Measurements from ENCODE around the gene EGFL7. TPM values are rescaled to one million over a fixed set of nuclear protein-coding genes. Genes with fewer than 3 reads are reported as not detected.

EGFL7 gene
- total and polyA plus RNA-seq, 2 of the 13 experiments (the other 11 are each of a cell fraction or from before 2014, with no cell fraction given), result 0.20 to 5.1 TPM

DNA sequence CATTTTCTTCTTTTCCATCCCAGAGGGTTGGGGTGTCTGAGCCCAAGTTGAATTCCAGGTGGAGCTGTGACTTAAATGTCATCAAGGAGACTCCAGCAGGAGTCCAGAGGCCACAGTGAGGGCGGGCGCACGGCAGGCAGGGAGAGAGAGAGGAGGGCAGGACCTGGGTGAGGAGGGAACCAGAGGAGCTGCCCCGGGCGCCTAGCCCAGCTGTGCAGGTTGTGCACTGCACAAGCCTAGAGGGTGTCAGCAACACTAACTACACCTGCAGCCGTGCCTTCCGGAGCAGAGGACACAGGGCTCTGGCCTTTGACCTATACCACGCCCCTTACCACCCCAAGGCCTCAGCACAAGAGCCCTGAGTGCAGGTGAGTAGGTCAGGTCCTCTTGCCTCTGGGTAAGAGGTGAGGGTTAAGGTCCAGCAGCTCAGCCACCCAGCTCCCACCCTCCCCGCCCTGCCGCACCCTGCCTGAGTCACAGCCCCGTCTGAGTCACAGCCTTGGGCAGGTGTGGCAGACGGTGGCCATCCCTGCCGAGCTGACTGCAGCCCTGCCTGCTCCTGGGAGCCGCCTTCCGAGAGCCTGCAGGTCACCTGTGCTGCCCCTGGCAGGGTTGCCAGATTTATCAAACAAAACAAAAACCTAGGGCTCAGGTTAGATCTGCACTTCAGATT is 30.9 kb downstream of the EGFL7 start (continued):
- TF ChIP-seq, protein P1, sequence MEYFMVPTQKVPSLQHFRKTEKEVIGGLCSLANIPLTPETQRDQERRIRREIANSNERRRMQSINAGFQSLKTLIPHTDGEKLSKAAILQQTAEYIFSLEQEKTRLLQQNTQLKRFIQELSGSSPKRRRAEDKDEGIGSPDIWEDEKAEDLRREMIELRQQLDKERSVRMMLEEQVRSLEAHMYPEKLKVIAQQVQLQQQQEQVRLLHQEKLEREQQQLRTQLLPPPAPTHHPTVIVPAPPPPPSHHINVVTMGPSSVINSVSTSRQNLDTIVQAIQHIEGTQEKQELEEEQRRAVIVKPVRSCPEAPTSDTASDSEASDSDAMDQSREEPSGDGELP (IDR thresholded peaks at IDR 0.05; ENCODE audit: borderline replicate concordance, low read depth), result peak; percentile 60; the same call in 1 of the 2 replicates
- no peak for TF ChIP-seq DMAP1 (CRISPR knock-in tag; IDR thresholded peaks at IDR 0.05)
- TF ChIP-seq GPN1 (CRISPR knock-in tag; IDR thresholded peaks at IDR 0.05; ENCODE audit: borderline replicate concordance), result no peak
- no peak for TF ChIP-seq ZNF432 (CRISPR knock-in tag; IDR thresholded peaks at IDR 0.05; ENCODE audit: borderline replicate concordance)
- no peak for TF ChIP-seq FIP1L1 (IDR thresholded peaks at IDR 0.05; ENCODE audit: borderline replicate concordance, insufficient read depth, low read depth, low read length)
- no peak for TF ChIP-seq REXO4 (CRISPR knock-in tag; IDR thresholded peaks at IDR 0.05; ENCODE audit: borderline replicate concordance)
- no peak for TF ChIP-seq NCOA1 (CRISPR knock-in tag; IDR thresholded peaks at IDR 0.05)
- TF ChIP-seq, protein P2, sequence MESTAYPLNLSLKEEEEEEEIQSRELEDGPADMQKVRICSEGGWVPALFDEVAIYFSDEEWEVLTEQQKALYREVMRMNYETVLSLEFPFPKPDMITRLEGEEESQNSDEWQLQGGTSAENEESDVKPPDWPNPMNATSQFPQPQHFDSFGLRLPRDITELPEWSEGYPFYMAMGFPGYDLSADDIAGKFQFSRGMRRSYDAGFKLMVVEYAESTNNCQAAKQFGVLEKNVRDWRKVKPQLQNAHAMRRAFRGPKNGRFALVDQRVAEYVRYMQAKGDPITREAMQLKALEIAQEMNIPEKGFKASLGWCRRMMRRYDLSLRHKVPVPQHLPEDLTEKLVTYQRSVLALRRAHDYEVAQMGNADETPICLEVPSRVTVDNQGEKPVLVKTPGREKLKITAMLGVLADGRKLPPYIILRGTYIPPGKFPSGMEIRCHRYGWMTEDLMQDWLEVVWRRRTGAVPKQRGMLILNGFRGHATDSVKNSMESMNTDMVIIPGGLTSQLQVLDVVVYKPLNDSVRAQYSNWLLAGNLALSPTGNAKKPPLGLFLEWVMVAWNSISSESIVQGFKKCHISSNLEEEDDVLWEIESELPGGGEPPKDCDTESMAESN (CRISPR knock-in tag; conservative IDR thresholded peaks at IDR 0.05), result no peak
- no peak for TF ChIP-seq SMAD9 (CRISPR knock-in tag; IDR thresholded peaks at IDR 0.05)
- no peak for TF ChIP-seq ATF7-NPFF (CRISPR knock-in tag; IDR thresholded peaks at IDR 0.05; ENCODE audit: low read depth)
- TF ChIP-seq GPBP1L1 (CRISPR knock-in tag; IDR thresholded peaks at IDR 0.05), result no peak
- peak; percentile 77; the same call in 1 of the 2 replicates for TF ChIP-seq ZNF772 (CRISPR knock-in tag; IDR thresholded peaks at IDR 0.05)
- TF ChIP-seq, protein P3, sequence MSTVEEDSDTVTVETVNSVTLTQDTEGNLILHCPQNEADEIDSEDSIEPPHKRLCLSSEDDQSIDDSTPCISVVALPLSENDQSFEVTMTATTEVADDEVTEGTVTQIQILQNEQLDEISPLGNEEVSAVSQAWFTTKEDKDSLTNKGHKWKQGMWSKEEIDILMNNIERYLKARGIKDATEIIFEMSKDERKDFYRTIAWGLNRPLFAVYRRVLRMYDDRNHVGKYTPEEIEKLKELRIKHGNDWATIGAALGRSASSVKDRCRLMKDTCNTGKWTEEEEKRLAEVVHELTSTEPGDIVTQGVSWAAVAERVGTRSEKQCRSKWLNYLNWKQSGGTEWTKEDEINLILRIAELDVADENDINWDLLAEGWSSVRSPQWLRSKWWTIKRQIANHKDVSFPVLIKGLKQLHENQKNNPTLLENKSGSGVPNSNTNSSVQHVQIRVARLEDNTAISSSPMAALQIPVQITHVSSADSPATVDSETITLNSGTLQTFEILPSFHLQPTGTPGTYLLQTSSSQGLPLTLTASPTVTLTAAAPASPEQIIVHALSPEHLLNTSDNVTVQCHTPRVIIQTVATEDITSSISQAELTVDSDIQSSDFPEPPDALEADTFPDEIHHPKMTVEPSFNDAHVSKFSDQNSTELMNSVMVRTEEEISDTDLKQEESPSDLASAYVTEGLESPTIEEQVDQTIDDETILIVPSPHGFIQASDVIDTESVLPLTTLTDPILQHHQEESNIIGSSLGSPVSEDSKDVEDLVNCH (CRISPR knock-in tag; IDR thresholded peaks at IDR 0.05), result no peak
- TF ChIP-seq RFX1 (IDR thresholded peaks at IDR 0.05), result no peak
- peak; percentile 59; the same call in 1 of the 2 replicates for TF ChIP-seq DPF2 (CRISPR knock-in tag; IDR thresholded peaks at IDR 0.05; ENCODE audit: borderline replicate concordance, low read depth)
- no peak for TF ChIP-seq RNF2 (conservative IDR thresholded peaks at IDR 0.05; ENCODE audit: low read depth)
- TF ChIP-seq RCOR2 (CRISPR knock-in tag; IDR thresholded peaks at IDR 0.05), result peak; percentile 86
- peak; percentile 89 for TF ChIP-seq NR2C2 (CRISPR knock-in tag; IDR thresholded peaks at IDR 0.05; ENCODE audit: borderline replicate concordance)
- TF ChIP-seq MTA3 (CRISPR knock-in tag; IDR thresholded peaks at IDR 0.05), result no peak

Data from HepG2 (cell line).